D341Med (cell line): ENCODE measurements around the gene A4GALT.
"Not testable (repeated sequence)": the region's sequence is repeated elsewhere in the genome, so short reads cannot be mapped to it uniquely, and the experiment has no call there.

ENCODE experiments used
- DNase-seq: peaks from one replicate; pipeline ENCODE4 v3.0.0; 2012; ENCODE audit warnings: low spot score

A4GALT gene, protein sequence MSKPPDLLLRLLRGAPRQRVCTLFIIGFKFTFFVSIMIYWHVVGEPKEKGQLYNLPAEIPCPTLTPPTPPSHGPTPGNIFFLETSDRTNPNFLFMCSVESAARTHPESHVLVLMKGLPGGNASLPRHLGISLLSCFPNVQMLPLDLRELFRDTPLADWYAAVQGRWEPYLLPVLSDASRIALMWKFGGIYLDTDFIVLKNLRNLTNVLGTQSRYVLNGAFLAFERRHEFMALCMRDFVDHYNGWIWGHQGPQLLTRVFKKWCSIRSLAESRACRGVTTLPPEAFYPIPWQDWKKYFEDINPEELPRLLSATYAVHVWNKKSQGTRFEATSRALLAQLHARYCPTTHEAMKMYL

DNA sequence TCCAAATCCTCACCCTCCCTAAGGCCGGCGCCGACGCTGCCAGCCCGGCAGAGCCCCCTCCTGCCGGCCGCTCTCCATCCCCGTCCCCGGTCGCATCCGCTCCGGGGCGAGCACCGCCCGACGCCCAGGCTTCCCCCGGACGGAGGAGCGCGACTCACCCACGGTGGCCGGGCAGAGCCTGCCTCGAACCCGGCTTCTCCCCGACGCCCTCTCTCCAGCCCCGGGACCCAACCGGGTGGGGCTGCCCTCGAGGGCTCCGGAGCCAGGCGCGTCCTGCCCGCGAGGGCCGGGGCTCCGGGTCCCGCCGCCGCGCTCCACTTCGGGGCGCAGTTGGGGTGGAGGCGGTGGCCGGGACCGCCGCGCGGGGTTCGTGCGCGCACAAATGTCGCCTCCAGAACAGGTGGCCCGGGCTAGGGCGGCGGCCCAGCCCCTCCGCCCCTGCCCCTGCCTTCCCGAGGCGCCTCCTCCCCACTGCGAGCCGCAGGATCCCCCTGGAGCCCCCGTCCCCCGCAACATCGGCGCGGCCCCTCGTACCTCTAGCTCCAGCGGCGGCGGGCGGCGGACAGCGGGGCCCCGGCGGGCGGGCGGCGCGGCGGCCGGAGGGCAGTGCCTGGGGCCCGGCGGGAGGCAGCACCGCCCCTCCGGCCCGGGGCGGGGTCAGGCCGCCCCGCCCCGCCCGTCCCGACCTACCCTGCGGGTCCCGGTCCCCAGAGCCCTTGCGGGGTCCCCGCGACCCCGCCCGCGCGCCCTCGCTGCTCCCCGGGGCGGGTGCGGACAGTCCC, at the start of gene A4GALT:
A4GALT (minus strand) TSS at position 608 of the 782 bp plus-strand sequence. CDS start 26,919 bp downstream, outside the sequence.
- peak; percentile 71 for DNase-seq

DNA sequence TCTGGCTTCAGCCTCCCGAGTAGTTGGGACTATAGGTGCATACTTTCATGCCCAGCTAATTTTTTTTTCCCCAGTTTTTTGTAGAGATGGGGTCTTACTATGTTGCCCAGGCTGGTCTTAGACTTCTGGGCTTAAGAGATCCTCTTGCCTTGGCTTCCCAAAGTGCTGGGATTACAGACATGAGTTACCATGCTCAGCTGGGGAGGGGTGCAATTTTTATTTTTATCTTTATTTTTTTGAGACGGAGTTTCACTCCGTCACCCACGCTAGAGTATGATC, 49.7 kb upstream of the A4GALT start:
- no peak for DNase-seq

DNA sequence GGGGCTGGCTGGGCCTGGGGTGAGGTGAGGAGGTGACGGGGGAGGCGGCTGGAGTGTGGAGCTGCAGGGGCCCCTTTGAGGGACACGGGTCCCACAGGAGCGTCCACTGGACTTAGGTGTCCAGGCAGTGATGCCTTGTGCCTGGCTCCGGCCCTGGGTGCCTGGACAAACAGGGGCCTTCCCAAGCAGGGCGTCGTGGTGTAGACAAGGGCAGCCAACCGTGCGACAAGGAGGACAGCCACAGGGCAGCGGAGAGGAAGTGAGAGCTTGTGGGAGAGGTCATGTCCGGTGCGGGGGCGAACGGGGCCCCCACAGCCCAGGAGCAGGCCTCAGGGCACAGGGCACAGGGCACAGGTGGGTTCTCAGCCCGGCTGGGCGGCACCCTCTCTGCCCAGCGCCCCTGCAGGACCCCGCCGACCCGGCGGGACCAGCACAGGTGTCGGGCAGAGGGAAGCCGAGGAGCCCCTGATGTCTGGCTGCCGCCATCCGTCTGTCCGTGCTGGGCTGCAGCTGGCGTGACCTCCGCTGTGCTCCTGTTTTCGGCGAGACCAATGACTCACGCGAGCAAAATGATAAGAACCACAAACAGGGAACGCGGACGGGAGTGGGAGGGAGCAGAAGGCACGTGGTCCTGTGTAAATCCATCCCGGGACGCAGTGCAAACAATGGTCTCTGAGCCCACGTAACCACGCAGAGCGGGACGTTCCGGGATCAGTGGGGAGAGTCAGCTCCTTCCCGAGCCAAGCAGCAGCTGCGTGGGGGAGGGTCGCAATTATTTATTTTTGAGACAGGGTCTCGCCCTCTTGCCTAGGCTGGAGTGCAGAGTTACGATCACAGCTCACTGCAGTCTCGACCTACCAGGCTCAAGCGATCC, 49.1 kb upstream of the A4GALT start:
- peak; percentile 30 for DNase-seq

DNA sequence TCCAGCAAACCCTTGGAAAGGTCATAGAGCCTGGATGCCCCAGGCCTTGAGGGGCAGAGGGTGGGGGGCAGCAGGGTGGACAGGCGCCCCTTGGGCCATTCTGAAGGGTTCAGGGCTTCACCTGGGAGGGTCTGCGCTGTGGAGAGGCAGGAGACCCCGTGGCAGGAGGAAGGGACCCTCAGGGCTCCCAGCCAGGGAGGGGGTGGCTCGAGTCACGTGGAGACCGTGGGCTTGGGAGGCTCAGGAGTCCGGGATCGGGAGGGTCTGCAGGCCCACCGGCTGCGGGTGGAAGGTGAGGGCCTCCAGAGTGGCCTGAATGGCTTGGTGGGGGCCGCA, 48.5 kb upstream of the A4GALT start:
- peak; percentile 33 for DNase-seq

DNA sequence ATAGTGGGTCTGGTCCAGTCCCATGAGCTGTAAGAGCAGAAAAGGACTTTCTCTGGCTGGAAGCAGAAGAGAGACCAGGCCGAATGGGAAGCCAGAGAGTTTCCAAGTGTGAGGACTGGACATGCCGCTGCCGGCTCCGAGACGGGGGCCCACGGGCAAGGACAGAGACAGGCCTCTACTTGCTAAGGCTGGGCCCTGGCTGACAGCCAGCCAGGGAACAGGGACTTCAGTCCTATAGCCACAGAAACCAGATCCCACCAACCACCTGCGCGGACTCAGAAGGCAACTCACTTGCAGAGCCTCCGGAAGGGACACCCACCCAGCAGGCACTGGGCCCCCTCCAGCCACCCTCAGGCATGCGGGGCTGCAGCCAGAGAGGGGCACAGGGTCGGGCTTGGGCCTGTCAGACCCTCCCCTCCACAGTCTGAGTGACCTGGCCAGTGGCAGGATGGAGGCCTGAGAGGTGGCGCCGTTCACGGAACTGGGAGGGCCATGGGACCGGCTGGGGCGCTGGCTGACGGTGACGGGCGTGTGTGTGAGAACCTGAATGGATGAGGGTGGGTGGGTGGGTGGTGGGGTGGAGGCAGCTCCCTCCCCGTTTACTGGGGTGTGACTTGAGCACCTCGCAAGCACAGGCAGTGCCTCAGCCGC, 47.8 kb upstream of the A4GALT start:
- peak; percentile 26 for DNase-seq

DNA sequence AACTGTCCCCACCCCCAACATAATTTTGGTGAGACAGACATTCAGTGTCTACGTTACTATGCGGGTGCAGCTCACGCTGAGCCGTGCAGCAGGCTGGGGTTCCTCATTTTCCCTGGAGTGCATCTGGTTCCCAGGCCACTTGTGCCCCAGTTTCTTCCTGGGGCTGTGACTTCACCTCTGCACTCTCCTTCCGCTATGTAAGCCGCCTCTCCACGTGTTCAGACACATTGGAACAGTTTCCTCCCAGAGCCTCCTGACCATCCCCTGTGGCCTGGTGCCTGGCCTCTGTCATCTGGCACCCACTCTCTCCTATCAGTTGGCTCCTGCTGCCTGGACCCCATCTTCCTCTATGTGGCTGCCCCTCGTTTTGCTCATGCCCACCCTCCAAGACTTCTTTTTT, 46.2 kb upstream of the A4GALT start:
- DNase-seq: no peak

DNA sequence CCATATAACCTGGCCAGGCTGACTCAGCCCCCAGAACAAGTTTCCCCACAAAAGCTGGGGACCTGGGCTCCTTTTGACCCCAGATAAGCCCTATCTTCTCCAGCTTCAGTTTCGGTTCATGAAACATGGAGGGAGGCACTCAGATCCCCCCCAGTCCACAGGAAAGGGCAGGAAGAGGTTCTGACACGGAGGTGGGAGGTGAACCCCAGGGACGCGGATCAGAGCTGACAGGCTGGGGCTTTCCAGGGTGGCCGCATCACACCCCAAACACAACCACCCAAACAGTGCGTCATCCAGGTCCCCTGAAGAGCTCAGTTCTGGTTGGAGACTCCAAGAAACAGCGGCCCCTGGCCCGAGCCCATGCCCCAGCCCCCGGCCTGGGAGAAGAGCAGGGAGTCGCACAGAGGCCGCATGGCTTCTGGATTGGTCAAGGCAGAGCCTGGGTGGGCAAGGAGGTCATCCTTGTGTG, 44.3 kb upstream of the A4GALT start:
- DNase-seq: peak; percentile 18

DNA sequence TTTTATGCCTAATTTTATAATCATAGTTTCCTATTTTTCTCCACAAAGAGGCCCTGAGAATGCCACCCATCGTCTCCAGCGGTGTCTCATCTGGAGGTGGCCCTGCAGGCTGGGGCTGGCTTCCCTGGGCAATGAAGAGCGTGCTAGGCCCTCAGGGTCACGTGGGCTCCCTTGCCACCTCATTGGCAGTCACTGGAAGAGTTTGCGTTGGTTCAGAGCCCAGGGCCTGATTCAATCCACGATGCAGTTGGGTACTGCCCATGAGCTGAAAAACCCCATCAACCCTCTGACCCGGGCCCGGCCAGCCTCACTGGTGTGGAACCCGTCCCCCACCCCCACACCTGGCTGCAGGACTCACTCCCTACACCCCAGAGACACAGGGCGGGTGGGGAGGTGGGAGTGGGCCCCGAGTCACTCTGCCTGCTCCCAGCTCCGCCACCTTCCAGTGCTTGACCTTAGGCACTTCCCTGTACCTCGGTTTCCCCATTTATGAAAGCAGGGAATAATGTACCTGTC, 43.4 kb upstream of the A4GALT start:
- peak; percentile 23 for DNase-seq

DNA sequence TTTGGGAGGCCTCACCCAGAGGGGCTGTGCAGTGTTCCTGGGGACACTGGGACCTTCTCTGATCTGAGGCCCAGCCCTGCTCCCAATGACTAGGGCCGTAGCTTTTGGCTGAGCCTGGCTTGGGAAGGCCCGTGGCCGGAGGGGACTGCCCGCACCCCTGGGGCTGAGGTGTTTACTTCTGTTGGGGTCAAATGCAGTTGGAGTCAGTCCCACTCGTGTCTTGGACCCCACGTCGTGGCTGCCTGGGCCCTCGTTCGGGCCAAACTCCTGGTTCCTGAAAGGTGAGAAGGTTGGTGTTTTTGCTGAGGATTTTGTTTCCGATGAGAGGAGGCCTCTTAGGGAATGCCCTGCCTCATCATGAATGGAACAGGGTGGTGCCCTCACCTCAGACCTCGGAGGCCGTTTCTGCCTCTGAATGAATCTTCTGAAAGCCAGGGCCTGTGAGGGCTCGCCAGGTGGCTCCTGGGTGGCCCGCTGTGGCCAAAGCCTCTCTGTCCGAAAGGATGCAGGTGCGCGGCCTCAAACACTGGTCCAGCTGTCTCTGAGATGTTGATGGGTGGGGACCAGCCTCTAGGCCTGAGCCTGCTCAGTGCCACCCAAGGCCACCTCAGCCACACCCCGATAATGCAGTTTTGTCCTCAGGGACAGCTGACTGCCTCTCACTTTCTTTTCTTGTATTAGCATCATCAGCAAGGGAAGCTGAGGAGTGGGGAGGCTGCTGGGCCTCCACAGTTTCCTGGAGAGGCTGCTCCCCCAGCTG, 40.3 kb upstream of the A4GALT start:
- peak; percentile 26 for DNase-seq

DNA sequence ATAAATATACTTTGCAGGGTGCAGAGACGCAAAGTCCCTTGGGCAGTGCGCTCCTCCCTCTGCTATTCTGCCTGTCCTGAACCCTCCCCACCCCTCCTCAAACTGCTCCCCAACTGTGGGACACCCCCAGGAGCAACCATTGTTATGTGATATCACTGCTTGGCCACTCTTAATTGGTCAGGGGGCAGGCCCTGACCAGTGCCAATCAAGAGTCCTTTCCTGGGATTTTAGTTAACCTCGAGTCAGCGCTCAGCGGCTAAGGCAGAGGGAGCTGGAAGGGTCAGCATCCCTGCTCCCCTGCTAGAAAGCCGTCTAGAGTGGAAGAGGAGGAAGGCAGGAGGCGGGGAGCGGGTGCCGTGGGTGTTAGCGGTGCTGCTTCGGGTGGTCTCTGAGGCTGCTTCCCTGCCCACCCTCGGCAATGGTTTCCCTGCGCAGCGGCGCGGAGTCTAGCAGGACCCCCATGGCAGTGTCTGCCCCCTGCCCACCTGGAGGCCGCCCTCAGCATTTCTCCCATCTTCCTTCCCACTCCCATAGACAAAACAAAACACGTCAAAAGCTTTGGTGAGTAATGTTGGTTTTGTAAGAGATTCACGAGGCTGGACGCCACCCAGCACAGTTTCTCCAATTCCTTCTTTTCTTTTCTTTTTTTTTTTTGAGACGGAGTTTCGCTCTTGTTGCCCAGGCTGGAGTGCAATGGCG, 38.4 kb upstream of the A4GALT start:
- no peak for DNase-seq

DNA sequence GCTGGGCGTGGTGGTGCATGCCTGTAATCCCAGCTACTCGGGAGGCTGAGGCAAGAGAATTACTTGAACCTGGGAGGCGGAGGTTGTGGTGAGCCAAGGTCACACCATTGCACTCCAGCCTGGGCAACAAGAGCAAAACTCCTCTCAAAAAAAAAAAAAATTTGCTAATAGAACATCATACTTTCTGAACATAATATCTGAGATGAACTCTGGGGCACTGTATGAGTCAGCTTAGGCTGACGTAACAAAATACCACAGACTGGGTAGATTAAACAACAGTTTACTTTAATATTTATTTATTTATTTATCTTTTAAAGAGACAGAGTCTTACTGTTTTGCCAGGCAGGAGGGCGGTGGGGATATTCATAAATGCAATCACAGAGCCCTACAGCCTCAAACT, 34.9 kb upstream of the A4GALT start:
- DNase-seq: not testable (repeated sequence)

DNA sequence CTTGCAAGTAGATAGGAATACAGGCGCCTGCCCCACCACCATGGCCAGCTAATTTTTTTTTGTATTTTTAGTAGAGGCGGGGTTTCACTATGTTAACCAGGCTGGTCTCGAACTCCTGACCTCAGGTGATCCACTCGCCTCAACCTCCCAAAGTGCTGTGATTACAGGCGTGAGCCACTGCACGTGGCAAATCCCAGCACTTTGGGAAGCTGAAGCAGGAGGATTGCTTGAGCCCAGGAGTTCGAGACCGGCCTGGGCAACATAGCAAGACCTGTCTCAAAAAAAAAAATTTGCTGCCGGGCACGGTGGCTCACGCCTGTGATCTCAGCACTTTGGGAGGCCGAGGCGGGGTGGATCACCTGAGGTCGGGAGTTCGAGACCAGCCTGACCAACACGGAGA, 34.5 kb upstream of the A4GALT start:
- not testable (repeated sequence) for DNase-seq

DNA sequence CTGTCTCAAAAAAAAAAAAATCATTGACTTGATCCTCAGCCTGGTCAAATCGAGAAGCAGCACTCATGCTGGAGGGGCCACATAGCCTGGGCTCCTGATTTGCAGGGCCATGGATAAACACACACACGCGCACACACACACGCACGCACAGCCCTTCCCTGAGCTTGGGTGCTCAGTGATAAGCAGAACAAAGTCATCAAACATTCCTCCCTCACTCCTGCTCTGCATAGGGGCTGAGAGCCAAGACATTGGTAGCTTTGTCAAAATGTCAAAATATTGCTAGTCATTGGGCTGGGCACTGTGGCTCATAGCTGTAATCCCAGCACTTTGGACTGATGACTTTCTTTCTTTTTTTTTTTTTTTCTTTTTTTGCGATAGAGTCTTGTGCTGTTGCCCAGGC, 34.0 kb upstream of the A4GALT start:
- DNase-seq: no peak

DNA sequence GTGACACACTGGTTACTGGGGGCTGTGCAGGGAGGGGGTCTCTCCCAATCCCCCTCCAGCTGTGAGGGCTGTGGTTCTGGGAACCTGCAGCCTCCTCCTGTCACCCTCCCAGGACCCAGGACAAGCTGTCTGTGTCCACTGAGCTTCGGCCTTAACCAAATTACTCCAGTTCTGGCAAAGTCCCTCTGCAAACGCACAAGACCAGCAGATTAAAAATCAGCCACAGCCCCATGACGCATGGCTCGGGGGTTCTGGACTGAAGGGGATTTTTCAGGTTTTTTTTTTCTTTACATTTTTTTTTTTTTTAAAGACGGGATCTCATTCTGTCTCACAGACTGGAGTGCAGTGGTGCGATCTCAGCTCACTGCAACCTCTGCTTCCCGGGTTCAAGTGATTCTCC, 32.2 kb upstream of the A4GALT start:
- DNase-seq: peak; percentile 20

DNA sequence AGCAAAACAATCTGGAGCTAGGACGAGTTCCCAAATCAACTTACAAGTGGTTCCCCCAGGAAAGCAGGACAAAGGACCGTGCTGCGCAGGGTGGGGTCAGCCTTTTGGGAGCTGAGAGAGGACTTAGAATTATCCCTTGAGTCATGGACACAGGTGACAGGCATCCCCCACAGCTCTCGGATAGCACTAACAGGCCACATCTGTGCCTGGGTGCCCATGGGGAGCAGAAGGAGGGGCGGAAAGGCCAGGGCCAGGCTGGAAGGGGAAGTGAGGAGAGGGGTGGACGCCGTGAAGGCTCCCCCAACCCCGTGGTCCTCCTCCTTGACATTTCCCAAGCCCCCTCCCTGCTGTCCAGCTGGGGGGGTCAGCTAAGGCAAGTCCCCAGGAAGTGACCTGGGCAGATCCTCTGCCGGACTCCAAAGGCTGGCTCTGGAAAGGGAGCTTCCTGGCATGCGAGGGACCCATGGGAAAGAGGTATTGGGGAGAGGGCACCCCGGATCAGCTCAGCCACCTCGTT, 31.6 kb upstream of the A4GALT start:
- peak; percentile 38 for DNase-seq

DNA sequence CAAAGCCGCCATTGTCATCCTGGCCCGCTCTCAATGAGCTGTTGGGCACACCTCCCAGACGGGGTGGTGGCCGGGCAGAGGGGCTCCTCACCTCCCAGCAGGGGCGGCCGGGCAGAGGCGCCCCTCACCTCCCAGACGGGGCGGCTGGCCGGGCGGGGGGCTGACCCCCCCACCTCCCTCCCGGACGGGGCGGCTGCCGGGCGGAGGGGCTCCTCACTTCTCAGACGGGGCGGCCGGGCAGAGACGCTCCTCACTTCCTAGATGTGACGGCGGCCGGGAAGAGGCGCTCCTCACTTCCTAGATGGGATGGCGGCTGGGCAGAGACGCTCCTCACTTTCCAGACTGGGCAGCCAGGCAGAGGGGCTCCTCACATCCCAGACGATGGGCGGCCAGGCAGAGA, 29.8 kb upstream of the A4GALT start:
- DNase-seq: not testable (repeated sequence)

DNA sequence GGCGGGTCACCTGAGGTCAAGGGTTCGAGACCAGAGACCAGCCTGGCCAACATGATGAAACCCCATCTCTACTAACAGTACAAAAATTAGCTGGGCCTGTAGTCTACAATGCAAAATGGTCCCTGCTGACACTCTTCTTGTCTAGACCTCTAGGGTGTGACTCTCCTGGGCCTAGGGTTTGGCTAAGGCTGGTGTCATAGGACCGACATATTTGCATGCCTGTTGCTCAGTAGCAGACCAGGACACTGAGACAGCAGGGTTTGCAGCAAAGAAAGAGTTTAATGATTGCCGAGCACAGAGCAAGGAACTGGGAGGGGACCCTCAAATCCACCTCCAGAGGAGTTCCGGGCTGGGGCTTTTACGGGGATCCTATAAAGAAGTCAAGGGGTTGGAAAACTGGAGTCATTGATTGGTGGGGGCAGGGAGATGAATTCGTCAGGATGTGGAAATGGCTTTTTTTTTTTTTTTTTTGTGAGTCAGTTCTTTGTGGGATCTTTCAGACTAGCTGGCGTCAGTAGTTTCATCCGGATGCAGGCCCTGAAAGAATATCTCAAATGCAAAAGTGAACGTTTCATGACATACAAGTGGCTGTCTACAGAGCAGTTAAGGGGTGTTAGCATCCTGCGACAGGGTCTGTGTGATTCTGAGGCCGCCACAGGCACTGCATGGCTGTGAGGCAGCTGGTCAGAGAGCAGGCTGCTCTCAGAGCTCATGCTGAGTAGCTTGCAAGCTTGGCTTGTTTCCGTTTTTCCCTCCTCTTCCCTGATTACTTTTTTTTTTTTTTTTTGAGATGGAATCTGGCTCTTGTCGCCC, 27.2 kb upstream of the A4GALT start:
- DNase-seq: peak; percentile 27

DNA sequence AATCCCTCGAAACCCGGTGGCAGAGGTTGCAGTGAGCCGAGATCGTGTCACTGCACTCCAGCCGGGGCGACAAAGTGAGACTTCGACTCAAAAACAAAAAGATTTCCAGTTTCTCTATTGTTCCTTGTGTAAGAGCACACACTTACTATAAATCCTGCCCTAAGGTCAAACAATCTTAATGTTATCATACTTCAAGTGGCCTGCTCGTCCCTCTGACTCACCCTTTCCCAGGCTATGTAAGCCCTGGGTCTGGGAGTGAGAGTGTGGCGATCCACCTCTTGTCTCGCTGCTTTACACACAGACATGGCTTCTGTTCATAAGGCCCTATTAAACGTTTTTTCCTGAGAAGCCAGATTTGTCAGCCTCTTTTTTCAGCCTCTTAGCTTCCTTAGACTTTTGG, 24.4 kb upstream of the A4GALT start:
- no peak for DNase-seq

DNA sequence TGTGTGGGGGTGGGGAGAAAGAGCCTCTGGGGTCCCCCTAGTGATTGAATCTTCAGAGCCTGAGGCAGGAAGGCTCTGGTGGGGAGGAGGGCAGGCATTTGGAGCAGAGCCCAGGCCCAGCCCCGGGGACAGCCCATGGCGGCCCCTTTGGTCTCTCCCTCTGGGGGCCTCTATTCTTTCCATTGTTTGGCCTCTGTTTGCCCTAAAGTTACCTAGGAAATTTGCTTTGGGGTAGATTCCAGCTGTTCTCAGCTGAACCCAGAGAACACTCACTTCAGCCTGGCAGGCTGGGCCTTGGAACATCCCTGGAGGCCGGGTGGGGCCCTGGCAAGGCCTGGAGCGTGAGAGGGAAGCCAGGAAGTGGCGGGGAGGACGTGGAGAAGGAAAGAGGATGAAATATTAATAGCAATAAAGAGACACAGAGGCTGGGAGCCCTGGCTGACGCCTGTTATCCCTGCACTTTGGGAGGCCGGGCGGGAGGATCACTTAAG, 22.9 kb upstream of the A4GALT start:
- peak; percentile 24 for DNase-seq
